PFSK-1 (cell line): ENCODE measurements around the gene LTBP3.

Experiments used
- POLR2AphosphoS5 ChIP-seq: IDR thresholded peaks from 2 replicates; pipeline ENCODE4 v1.6.1; 2012; ENCODE audit warnings: low read depth, mild to moderate bottlenecking, control low read depth, low read length, moderate library complexity
- SIN3A ChIP-seq: IDR thresholded peaks from 2 replicates; pipeline ENCODE4 v1.6.1; 2012; ENCODE audit warnings: mild to moderate bottlenecking, low read length, moderate library complexity, borderline replicate concordance; ENCODE audit not compliant: insufficient read depth
- TAF1 ChIP-seq: IDR thresholded peaks from 2 replicates; pipeline ENCODE4 v1.6.1; 2012; ENCODE audit warnings: low read length, control low read depth, borderline replicate concordance; ENCODE audit not compliant: insufficient read depth
- TF ChIP-seq, protein P1 (sequence below), 2 experiments: IDR thresholded peaks; 2 replicates each; pipeline versions ENCODE4 v1.6.1 to v1.8.0; 2011 to 2012; ENCODE audit warnings: low read depth in 2 of 2, low read length in 2 of 2, control low read depth in 1 of 2, inconsistent platforms in 1 of 2, mild to moderate bottlenecking in 1 of 2, moderate library complexity in 1 of 2; ENCODE audit not compliant: insufficient read depth in 1 of 2

- no peak for TF ChIP-seq TAF1
- TF ChIP-seq POLR2AphosphoS5 = no peak
- TF ChIP-seq, protein P1, sequence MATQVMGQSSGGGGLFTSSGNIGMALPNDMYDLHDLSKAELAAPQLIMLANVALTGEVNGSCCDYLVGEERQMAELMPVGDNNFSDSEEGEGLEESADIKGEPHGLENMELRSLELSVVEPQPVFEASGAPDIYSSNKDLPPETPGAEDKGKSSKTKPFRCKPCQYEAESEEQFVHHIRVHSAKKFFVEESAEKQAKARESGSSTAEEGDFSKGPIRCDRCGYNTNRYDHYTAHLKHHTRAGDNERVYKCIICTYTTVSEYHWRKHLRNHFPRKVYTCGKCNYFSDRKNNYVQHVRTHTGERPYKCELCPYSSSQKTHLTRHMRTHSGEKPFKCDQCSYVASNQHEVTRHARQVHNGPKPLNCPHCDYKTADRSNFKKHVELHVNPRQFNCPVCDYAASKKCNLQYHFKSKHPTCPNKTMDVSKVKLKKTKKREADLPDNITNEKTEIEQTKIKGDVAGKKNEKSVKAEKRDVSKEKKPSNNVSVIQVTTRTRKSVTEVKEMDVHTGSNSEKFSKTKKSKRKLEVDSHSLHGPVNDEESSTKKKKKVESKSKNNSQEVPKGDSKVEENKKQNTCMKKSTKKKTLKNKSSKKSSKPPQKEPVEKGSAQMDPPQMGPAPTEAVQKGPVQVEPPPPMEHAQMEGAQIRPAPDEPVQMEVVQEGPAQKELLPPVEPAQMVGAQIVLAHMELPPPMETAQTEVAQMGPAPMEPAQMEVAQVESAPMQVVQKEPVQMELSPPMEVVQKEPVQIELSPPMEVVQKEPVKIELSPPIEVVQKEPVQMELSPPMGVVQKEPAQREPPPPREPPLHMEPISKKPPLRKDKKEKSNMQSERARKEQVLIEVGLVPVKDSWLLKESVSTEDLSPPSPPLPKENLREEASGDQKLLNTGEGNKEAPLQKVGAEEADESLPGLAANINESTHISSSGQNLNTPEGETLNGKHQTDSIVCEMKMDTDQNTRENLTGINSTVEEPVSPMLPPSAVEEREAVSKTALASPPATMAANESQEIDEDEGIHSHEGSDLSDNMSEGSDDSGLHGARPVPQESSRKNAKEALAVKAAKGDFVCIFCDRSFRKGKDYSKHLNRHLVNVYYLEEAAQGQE (IDR thresholded peaks at IDR 0.05; ENCODE audit: insufficient read depth in 1 of 2, low read depth in 2 of 2, low read length in 2 of 2) = no peak
- TF ChIP-seq SIN3A = no peak
These were observed 18.2 kb upstream of the LTBP3 start for GRCh38 chr11:65576232-65576866.
